ENCODE data around the gene CHTF18. TPM values are rescaled to one million over a fixed set of nuclear protein-coding genes. Genes with fewer than 3 reads are reported as not detected.
"Not testable (repeated sequence)": the region's sequence is repeated elsewhere in the genome, so short reads cannot be mapped to it uniquely, and the experiment has no call there.

The CHTF18 gene
- total RNA-seq, 1 donor, result 8.8 TPM

GRCh38 chr16:766008-766819 lies 22.2 kb upstream of the CHTF18 start:
- Histone ChIP-seq H3K9me3 (ENCODE audit: low read depth, low read length) (no peaks in the 10 kb centered on the region), H3K27me3 (ENCODE audit: insufficient read depth, low read length) (no peaks in the 10 kb centered on the region), H3K4me1 (ENCODE audit: insufficient read depth, low read length) (no peaks in the 10 kb centered on the region), H3K4me3 (ENCODE audit: low read length) (no peak overlapping the region)

- no peaks in the 10 kb centered on the region for H3K9me3 ChIP-seq (ENCODE audit: low read depth, low read length)
- H3K4me1 ChIP-seq (ENCODE audit: insufficient read depth, low read length), result no peaks in the 10 kb centered on the region
- no peak overlapping the region for H3K4me3 ChIP-seq (ENCODE audit: low read length)
- H3K27me3 ChIP-seq (ENCODE audit: insufficient read depth, low read length), result no peaks in the 10 kb centered on the region
Measured at GRCh38 chr16:766820-767640, 21.4 kb upstream of the CHTF18 start.

- no peaks in the 10 kb centered on the region for H3K9me3 ChIP-seq (ENCODE audit: low read depth, low read length)
- no peak overlapping the region for H3K4me3 ChIP-seq (ENCODE audit: low read length)
- H3K27me3 ChIP-seq (ENCODE audit: insufficient read depth, low read length), result no peaks in the 10 kb centered on the region
- H3K4me1 ChIP-seq (ENCODE audit: insufficient read depth, low read length), result no peaks in the 10 kb centered on the region
Measured at GRCh38 chr16:767743-768235, 20.6 kb upstream of the CHTF18 start.

DNA sequence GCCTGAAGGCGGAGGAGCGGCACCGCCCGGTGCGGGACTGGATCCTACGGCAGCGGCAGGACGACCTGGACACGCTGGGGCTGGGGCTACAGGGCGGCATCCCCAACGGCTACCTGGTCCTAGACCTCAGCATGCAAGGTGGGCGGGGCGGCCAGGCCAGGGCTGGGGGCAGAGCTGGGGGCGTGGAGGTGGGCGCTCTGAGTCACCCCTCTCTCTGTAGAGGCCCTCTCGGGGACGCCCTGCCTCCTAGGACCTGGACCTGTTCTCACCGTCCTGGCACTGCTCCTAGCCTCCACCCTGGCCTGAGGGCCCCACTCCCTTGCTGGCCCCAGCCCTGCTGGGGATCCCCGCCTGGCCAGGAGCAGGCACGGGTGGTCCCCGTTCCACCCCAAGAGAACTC lies 20.0 kb upstream of the CHTF18 start:
- H3K9me3 ChIP-seq (ENCODE audit: low read depth, low read length), result no peaks in the 10 kb centered on the region
- H3K4me3 ChIP-seq (ENCODE audit: low read length), result no peak overlapping the region
- no peaks in the 10 kb centered on the region for H3K4me1 ChIP-seq (ENCODE audit: insufficient read depth, low read length)
- H3K27me3 ChIP-seq (ENCODE audit: insufficient read depth, low read length), result no peaks in the 10 kb centered on the region

GRCh38 chr16:769184-769784 lies 19.1 kb upstream of the CHTF18 start:
- H3K27me3 ChIP-seq (ENCODE audit: insufficient read depth, low read length), result no peaks in the 10 kb centered on the region
- H3K4me1 ChIP-seq (ENCODE audit: insufficient read depth, low read length), result no peaks in the 10 kb centered on the region
- H3K4me3 ChIP-seq (ENCODE audit: low read length), result no peak overlapping the region

DNA sequence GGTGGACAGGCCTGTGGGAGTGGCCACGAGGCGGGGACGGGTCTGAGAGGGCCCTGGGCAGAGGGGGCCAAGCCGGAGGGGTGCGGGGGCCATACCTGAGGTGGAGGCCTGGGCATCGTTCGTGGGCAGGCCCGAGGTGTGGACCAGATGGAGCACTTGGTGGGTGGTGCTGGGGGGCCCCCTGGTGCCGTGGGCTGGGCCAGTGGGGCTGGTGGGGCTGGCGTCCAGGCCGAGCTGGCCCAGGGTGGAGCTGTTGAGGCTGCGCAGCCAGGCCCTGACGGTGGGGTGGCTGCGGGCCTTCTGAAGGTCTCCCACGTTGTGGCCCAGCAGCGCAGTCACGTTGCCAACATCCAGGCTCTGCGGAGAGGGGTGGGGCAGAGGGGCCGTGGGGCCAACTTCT lies 18.5 kb upstream of the CHTF18 start:
- H3K9me3 ChIP-seq (ENCODE audit: low read depth, low read length), result no peaks in the 10 kb centered on the region
- no peaks in the 10 kb centered on the region for H3K27me3 ChIP-seq (ENCODE audit: insufficient read depth, low read length)
- no peaks in the 10 kb centered on the region for H3K4me1 ChIP-seq (ENCODE audit: insufficient read depth, low read length)
- no peak overlapping the region for H3K4me3 ChIP-seq (ENCODE audit: low read length)

More at GRCh38 chr16:769184-769784, 19.1 kb upstream of the CHTF18 start:
- H3K9me3 ChIP-seq (ENCODE audit: low read depth, low read length), result no peaks in the 10 kb centered on the region

GRCh38 chr16:770411-770810 lies 18.0 kb upstream of the CHTF18 start:
- Histone ChIP-seq H3K4me1 (ENCODE audit: insufficient read depth, low read length) (no peaks in the 10 kb centered on the region), H3K27me3 (ENCODE audit: insufficient read depth, low read length) (no peaks in the 10 kb centered on the region), H3K4me3 (ENCODE audit: low read length) (no peak overlapping the region), H3K9me3 (ENCODE audit: low read depth, low read length) (no peaks in the 10 kb centered on the region)

DNA sequence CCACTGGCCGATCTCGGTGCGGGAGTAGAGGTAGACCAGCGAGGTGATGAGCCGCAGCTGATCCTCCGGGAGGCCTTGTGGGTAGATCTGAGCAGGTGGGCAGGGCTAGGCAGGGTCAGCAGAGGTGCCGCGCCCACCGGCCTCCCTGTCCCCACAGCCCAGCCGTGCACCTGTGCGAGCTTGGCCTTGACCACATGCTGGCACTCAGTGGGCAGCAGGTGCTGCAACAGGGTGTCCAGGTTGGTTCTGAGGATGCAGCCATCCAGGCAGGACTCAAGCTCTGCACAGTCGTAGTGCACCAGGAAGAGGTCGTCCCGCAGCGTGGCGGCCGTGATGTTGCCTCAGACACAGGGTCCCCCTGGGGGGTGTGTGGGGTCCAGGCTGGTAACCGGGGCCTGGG lies 15.5 kb upstream of the CHTF18 start:
- Histone ChIP-seq H3K27me3 (ENCODE audit: insufficient read depth, low read length) (no peaks in the 10 kb centered on the region), H3K4me3 (ENCODE audit: low read length) (no peak overlapping the region), H3K4me1 (ENCODE audit: insufficient read depth, low read length) (no peaks in the 10 kb centered on the region), H3K9me3 (ENCODE audit: low read depth, low read length) (no peaks in the 10 kb centered on the region)

- Histone ChIP-seq H3K9me3 (ENCODE audit: low read depth, low read length) (no peaks in the 10 kb centered on the region), H3K27me3 (ENCODE audit: insufficient read depth, low read length) (no peaks in the 10 kb centered on the region), H3K4me1 (ENCODE audit: insufficient read depth, low read length) (no peaks in the 10 kb centered on the region), H3K4me3 (ENCODE audit: low read length) (no peak overlapping the region)
Measured at GRCh38 chr16:774086-775001, 14.1 kb upstream of the CHTF18 start.

DNA sequence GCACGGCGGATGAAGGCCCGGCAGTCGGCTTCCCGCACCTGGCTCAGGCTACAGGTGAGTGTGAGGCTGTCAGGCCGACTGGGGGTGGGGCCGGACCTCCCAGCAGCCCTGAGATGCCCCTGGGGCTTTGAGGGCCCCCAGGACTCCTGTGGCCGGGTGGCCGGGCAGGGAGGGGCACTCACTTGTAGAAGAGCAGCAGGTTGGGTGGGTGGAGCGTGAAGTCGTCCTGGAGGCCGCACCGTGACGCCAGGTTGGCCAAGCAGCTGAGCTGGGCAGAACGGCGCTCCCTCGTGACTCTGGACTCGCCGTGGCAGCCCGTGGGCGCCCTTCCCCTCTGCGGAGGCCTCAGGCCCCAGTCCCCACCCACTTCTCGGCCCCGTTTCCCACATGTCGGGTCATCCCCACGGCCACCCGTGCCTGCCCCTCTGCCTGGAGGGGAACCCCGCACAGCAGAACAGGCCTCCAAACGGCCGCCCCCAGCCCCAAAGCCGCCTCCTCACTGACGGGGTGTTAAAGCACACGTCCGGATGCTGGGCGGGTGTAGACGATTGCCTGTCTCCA lies 13.1 kb upstream of the CHTF18 start:
- Histone ChIP-seq H3K9me3 (ENCODE audit: low read depth, low read length) (no peaks in the 10 kb centered on the region), H3K4me3 (ENCODE audit: low read length) (no peak overlapping the region), H3K27me3 (ENCODE audit: insufficient read depth, low read length) (no peaks in the 10 kb centered on the region), H3K4me1 (ENCODE audit: insufficient read depth, low read length) (no peaks in the 10 kb centered on the region)

- not testable (repeated sequence) for H3K4me3 ChIP-seq (ENCODE audit: low read length)
Measured at GRCh38 chr16:776298-776697, 12.1 kb upstream of the CHTF18 start.

GRCh38 chr16:776824-777223 lies 11.6 kb upstream of the CHTF18 start:
- Histone ChIP-seq H3K27me3 (ENCODE audit: insufficient read depth, low read length) (no peaks in the 10 kb centered on the region), H3K9me3 (ENCODE audit: low read depth, low read length) (no peaks in the 10 kb centered on the region), H3K4me3 (ENCODE audit: low read length) (no peak overlapping the region), H3K4me1 (ENCODE audit: insufficient read depth, low read length) (no peaks in the 10 kb centered on the region)

More at GRCh38 chr16:776298-776697, 12.1 kb upstream of the CHTF18 start:
- not testable (repeated sequence) for H3K9me3 ChIP-seq (ENCODE audit: low read depth, low read length); H3K4me1 ChIP-seq (ENCODE audit: insufficient read depth, low read length); H3K27me3 ChIP-seq (ENCODE audit: insufficient read depth, low read length)

- H3K4me1 ChIP-seq (ENCODE audit: insufficient read depth, low read length), result no peaks in the 10 kb centered on the region
- H3K4me3 ChIP-seq (ENCODE audit: low read length), result no peak overlapping the region
- no peaks in the 10 kb centered on the region for H3K9me3 ChIP-seq (ENCODE audit: low read depth, low read length)
- H3K27me3 ChIP-seq (ENCODE audit: insufficient read depth, low read length), result no peaks in the 10 kb centered on the region
Measured at GRCh38 chr16:777826-778225, 10.6 kb upstream of the CHTF18 start.

GRCh38 chr16:778447-778846 lies 10.0 kb upstream of the CHTF18 start:
- Histone ChIP-seq H3K4me1 (ENCODE audit: insufficient read depth, low read length) (no peaks in the 10 kb centered on the region), H3K9me3 (ENCODE audit: low read depth, low read length) (no peaks in the 10 kb centered on the region), H3K4me3 (ENCODE audit: low read length) (no peak overlapping the region), H3K27me3 (ENCODE audit: insufficient read depth, low read length) (no peaks in the 10 kb centered on the region)

Data from mononuclear cell (primary cell).